Measurements from ENCODE around the gene SUN2.
"Not testable (repeated sequence)": the region's sequence is repeated elsewhere in the genome, so short reads cannot be mapped to it uniquely, and the experiment has no call there.

SUN2 gene

GRCh38 chr22:38755911-38756532 is at the start of gene SUN2:
TSS of gene SUN2 (minus strand) at chr22:38755998. CDS start at chr22:38752628, 3,370 bp downstream.
- DNase-seq (ENCODE audit: low read depth in 2 of 2): peak; percentile 46 to 49

GRCh38 chr22:38805041-38805593 is 49.3 kb upstream of the SUN2 start:
- not testable (repeated sequence) for DNase-seq (ENCODE audit: low read depth in 2 of 2)

GRCh38 chr22:38802671-38803121 is 46.9 kb upstream of the SUN2 start:
- peak; percentile 81 to 85 for DNase-seq (ENCODE audit: low read depth in 2 of 2)

GRCh38 chr22:38799265-38800002 is 43.6 kb upstream of the SUN2 start:
- DNase-seq (ENCODE audit: low read depth in 2 of 2): no peak

GRCh38 chr22:38798496-38798895 is 42.7 kb upstream of the SUN2 start:
- no peak for DNase-seq (ENCODE audit: low read depth in 2 of 2)

- no peak for DNase-seq (ENCODE audit: low read depth in 2 of 2)
Measured at GRCh38 chr22:38796262-38796957, 40.6 kb upstream of the SUN2 start.

- DNase-seq (ENCODE audit: low read depth in 2 of 2): no peak
Measured at GRCh38 chr22:38795569-38795968, 39.8 kb upstream of the SUN2 start.

- DNase-seq (ENCODE audit: low read depth in 2 of 2): peak; percentile 96
Measured at GRCh38 chr22:38793721-38794466, 38.1 kb upstream of the SUN2 start, which contains the start of gene DNAL4. TSS of gene DNAL4 (minus strand) at chr22:38794143. CDS start at chr22:38782731, 11,412 bp downstream.

GRCh38 chr22:38793317-38793716 is 37.5 kb upstream of the SUN2 start:
- DNase-seq (ENCODE audit: low read depth in 2 of 2): no peak

GRCh38 chr22:38792833-38793232 is 37.0 kb upstream of the SUN2 start:
- no peak for DNase-seq (ENCODE audit: low read depth in 2 of 2)

GRCh38 chr22:38789606-38790005 is 33.8 kb upstream of the SUN2 start:
- no peak for DNase-seq (ENCODE audit: low read depth in 2 of 2)

- DNase-seq (ENCODE audit: low read depth in 2 of 2): no peak
Measured at GRCh38 chr22:38788846-38789245, 33.0 kb upstream of the SUN2 start.

- peak; percentile 58 to 70 for DNase-seq (ENCODE audit: low read depth in 2 of 2)
Measured at GRCh38 chr22:38788021-38788816, 32.4 kb upstream of the SUN2 start.

GRCh38 chr22:38786631-38787030 is 30.8 kb upstream of the SUN2 start:
- DNase-seq (ENCODE audit: low read depth in 2 of 2): no peak

- DNase-seq (ENCODE audit: low read depth in 2 of 2): no peak
Measured at GRCh38 chr22:38784856-38785255, 29.1 kb upstream of the SUN2 start.

GRCh38 chr22:38784035-38784434 is 28.2 kb upstream of the SUN2 start:
- no peak for DNase-seq (ENCODE audit: low read depth in 2 of 2)

GRCh38 chr22:38783095-38783615 is 27.4 kb upstream of the SUN2 start:
- no peak for DNase-seq (ENCODE audit: low read depth in 2 of 2)

- no peak for DNase-seq (ENCODE audit: low read depth in 2 of 2)
Measured at GRCh38 chr22:38782402-38783094, 26.8 kb upstream of the SUN2 start.

- no peak for DNase-seq (ENCODE audit: low read depth in 2 of 2)
Measured at GRCh38 chr22:38781033-38781432, 25.2 kb upstream of the SUN2 start.
